Brain microvascular endothelial cell (primary cell): ENCODE results near the gene ODR4.

Experiments used
- DNase-seq: peaks from one replicate; pipeline ENCODE4 v3.0.0-alpha.2; 2020
- H3K27ac ChIP-seq: fragments of 250-450 bp; sonication (Bioruptor Pico); 2 replicates; pipeline ENCODE4 v1.5.1; 2020; ENCODE audit warnings: mild to moderate bottlenecking, moderate library complexity
- H3K27me3 ChIP-seq: fragments of 250-450 bp; sonication (Bioruptor Pico); replicated peaks from 2 replicates; pipeline ENCODE4 v1.5.1; 2020; ENCODE audit warnings: mild to moderate bottlenecking
- H3K36me3 ChIP-seq: fragments of 250-450 bp; sonication (Bioruptor Pico); replicated peaks from 2 replicates; pipeline ENCODE4 v1.5.1; 2020; ENCODE audit warnings: mild to moderate bottlenecking
- H3K4me3 ChIP-seq: 2 replicates; pipeline ENCODE4 v1.5.1; 2011; ENCODE audit warnings: low read depth, mild to moderate bottlenecking, control low read depth, low read length, moderate library complexity
- in situ Hi-C: cut with HindIII; loops from 2 replicates; pipeline ENCODE4 v1.10.0; 2017; ENCODE audit warnings: low sequenced_read_pairs, low pct_ligation_motif_present
- TF ChIP-seq, protein P1 (sequence below): IDR thresholded peaks from 2 replicates; pipeline ENCODE4 v1.5.1; 2011; ENCODE audit warnings: low read depth, mild to moderate bottlenecking, moderate library complexity, low read length, control low read depth, inconsistent platforms; ENCODE audit errors: missing control alignments

ODR4 gene

DNA sequence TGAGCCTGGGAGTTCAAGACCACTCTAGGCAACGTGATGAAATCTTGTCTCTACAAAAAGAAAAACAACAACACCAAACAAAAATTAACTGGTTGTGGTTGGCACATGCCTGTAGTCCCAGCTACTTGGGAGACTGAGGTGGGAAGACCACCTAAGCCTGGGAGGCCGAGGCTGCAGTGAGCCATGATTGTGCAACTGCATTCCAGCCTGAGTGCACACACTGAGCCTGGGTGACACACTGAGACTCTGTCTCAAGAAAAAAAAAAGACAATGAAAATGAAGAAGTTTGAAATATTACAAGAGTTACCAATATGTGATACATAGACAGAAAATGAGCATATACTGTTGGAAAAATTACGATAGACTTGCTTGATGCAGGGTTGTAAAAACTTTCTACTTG lies 53.4 kb downstream of the ODR4 start:
- DNase-seq: no peak
- Histone ChIP-seq H3K36me3 (no peaks in the 10 kb centered on the region), H3K27ac (no peak overlapping the region), H3K27me3 (no peaks in the 10 kb centered on the region), H3K4me3 (no peak overlapping the region)
- TF ChIP-seq, protein P1, sequence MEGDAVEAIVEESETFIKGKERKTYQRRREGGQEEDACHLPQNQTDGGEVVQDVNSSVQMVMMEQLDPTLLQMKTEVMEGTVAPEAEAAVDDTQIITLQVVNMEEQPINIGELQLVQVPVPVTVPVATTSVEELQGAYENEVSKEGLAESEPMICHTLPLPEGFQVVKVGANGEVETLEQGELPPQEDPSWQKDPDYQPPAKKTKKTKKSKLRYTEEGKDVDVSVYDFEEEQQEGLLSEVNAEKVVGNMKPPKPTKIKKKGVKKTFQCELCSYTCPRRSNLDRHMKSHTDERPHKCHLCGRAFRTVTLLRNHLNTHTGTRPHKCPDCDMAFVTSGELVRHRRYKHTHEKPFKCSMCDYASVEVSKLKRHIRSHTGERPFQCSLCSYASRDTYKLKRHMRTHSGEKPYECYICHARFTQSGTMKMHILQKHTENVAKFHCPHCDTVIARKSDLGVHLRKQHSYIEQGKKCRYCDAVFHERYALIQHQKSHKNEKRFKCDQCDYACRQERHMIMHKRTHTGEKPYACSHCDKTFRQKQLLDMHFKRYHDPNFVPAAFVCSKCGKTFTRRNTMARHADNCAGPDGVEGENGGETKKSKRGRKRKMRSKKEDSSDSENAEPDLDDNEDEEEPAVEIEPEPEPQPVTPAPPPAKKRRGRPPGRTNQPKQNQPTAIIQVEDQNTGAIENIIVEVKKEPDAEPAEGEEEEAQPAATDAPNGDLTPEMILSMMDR: no peak
- in situ Hi-C loops: no loop called here

DNA sequence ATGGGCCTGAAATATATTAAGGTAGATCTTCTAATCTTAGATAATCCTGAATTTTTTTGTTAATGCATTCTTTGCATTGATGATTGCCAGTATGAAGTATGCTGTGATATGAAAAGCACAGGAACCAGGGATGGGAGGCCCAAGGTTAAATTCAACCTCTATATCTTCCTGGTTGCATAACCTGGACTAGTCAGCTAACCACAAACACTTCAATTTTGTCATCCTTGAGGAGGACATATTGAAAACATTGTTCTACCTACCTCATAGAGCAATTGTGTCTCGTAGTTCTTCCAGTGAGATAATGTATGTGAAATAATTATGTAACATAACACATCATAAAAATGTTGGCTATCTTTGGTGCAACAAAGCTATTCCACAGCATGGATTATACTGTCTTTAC lies 59.7 kb downstream of the ODR4 start:
- no peak overlapping the region for H3K27ac ChIP-seq
- peak; percentile 11 for DNase-seq
- in situ Hi-C loops: no loop called here
- H3K36me3 ChIP-seq: no peaks in the 10 kb centered on the region
- TF ChIP-seq, protein P1: no peak
- H3K4me3 ChIP-seq: no peak overlapping the region
- no peaks in the 10 kb centered on the region for H3K27me3 ChIP-seq

DNA sequence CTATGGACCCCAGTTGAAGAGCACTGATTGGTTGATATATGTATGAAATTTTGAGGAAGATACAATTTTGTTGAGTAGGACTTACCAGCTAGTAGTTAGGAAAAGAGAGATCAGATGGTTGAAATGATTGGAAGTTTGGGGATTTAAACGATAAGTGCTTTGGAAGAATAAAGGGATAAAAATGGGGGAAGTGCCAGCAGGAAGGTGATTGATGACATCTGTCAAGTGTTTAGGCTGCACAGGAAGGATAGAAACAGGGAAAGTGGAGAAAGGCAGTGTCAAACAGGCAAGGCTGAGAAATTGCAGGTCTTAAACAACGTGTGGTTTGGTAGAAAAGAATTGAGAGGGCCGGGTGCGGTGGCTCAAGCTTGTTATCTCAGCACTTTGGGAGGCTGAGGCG lies 62.9 kb downstream of the ODR4 start:
- TF ChIP-seq, protein P1: no peak
- H3K27me3 ChIP-seq: no peaks in the 10 kb centered on the region
- no peak overlapping the region for H3K4me3 ChIP-seq
- DNase-seq: no peak
- no peak overlapping the region for H3K27ac ChIP-seq
- H3K36me3 ChIP-seq: no peaks in the 10 kb centered on the region
- in situ Hi-C loops: no loop called here

DNA sequence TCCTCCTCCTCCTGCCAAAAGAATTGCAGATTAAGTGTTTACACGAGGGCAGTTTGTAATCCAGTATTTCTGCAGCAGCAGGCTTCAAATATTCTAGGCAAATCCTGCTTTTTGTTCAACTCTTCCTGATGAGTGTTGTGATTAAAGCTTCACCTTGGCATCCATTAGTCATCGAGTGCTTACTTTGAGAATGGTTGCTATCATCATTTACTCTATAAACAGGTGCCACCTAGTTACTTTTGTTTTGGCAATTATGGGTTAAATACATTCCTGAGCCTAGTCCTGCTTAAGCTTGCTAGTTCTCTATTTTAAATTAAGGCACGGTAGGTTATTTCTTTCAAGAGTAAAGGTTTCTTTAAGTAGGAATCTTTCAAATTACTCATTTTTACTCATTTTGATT lies 64.9 kb downstream of the ODR4 start:
- no peaks in the 10 kb centered on the region for H3K36me3 ChIP-seq
- in situ Hi-C loops: no loop called here
- TF ChIP-seq, protein P1: no peak
- H3K27me3 ChIP-seq: no peaks in the 10 kb centered on the region
- H3K27ac ChIP-seq: no peak overlapping the region
- no peak overlapping the region for H3K4me3 ChIP-seq
- DNase-seq: no peak

DNA sequence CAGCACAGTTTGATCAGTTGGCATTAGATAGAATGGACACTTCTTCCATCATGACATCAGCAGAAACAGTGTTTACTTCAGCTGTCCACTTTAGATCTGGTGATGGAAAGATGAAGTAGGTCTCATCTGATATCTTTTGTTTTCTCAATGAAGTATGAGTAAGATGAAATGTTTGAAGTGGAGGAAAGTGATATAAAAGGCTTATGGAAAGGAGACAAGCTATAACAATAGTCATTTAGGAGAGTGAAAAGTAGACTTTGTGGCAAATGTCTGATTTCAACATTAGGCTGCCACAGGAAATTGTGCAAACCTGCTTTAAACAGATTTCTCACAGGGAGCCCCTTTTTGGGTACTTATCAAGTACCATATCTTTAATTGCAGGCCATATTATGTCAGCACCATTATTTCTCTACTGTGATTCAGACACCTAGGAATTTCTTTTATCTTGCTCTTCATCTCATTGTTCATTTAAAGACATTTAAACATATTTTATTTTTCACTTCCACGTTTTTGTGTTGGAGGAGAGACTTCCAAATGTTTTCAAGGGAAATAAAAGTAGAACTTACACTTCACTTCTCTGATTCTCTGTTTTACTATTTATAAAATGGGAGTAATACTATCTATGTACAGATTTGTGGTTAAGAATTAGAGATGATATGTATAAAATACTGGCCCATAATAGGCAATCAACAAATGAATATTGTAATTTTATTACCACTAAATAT lies 67.2 kb downstream of the ODR4 start:
- Histone ChIP-seq H3K27me3 (no peaks in the 10 kb centered on the region), H3K36me3 (no peaks in the 10 kb centered on the region), H3K27ac (peak overlapping the region; percentile 52), H3K4me3 (no peak overlapping the region)
- peak; percentile 46 for DNase-seq
- TF ChIP-seq, protein P1: no peak
- in situ Hi-C loops: no loop called here

DNA sequence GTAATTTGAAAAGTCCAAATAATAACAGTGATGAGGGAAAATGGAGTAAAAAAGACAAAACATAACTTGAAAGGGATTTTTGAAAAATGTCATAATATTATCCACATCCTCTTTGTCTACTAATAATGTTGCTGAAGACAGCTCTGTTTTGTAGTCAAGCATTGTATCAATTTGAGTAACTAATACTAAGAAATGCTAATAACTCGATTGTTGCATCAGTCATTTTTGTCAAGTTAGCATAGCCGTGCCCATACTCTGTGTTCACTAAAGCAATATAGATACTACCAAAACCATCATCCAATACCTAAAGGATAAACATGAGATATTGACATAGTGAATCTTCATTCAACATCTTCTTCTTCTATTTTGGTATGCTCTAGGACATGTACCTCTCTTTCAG lies 68.0 kb downstream of the ODR4 start:
- Histone ChIP-seq H3K27me3 (no peaks in the 10 kb centered on the region), H3K4me3 (no peak overlapping the region), H3K27ac (no peak overlapping the region), H3K36me3 (no peaks in the 10 kb centered on the region)
- no peak for DNase-seq
- in situ Hi-C loops: no loop called here
- TF ChIP-seq, protein P1: no peak
